ENCODE measurements around the gene DTNBP1. TPM values are rescaled to one million over a fixed set of nuclear protein-coding genes. Genes with fewer than 3 reads are reported as not detected.

The DTNBP1 gene
- total RNA-seq, 1 experiment from 2014 or later, result 20.7 TPM

- no peak for DNase-seq
- H3K27me3 Mint-ChIP-seq (ENCODE audit: insufficient read depth, unreplicated experiment), result no peaks in the 10 kb centered on the region
- no peak for TF ChIP-seq CTCF (IDR thresholded peaks at IDR 0.05; ENCODE audit: insufficient read depth in 1 of 2, low read depth in 1 of 2, low read length in 1 of 2, severe bottlenecking in 1 of 2, unreplicated experiment in 1 of 2)
- H3K36me3 Mint-ChIP-seq (ENCODE audit: insufficient read depth, unreplicated experiment), result peaks cover 84% of the 10 kb centered on the region
- H3K4me1 Mint-ChIP-seq (ENCODE audit: low read depth, unreplicated experiment), result peaks cover 12% of the 10 kb centered on the region
- no peaks in the 10 kb centered on the region; the same call in 1 of the 2 replicates for H3K36me3 ChIP-seq (ENCODE audit: control insufficient read depth, insufficient read depth, low read length)
- peak overlapping the region; percentile 73 for H3K27ac Mint-ChIP-seq (ENCODE audit: unreplicated experiment)
- BruUV-seq (replicated peaks), result no TSS peak
- no peaks in the 10 kb centered on the region for H3K4me1 ChIP-seq
- H3K4me3 Mint-ChIP-seq (ENCODE audit: unreplicated experiment), result no peak overlapping the region
- no peak overlapping the region for H3K4me3 ChIP-seq (ENCODE audit: low read depth, low read length)
- no peaks in the 10 kb centered on the region for H3K27me3 ChIP-seq (replicated peaks; ENCODE audit: control insufficient read depth, insufficient read depth, low read length)
- ChIA-PET POLR2A (no interaction called here), CTCF (no interaction called here)
- peaks cover 31% of the 10 kb centered on the region for H3K9me3 Mint-ChIP-seq (ENCODE audit: unreplicated experiment)
- no peaks in the 10 kb centered on the region for H3K9me3 ChIP-seq
- intact Hi-C loops (cut with micrococcal nuclease; ENCODE audit: unreplicated experiment), result no loop called here
Observed at GRCh38 chr6:15524861-15525401, 137.9 kb downstream of the DTNBP1 start.

DNA sequence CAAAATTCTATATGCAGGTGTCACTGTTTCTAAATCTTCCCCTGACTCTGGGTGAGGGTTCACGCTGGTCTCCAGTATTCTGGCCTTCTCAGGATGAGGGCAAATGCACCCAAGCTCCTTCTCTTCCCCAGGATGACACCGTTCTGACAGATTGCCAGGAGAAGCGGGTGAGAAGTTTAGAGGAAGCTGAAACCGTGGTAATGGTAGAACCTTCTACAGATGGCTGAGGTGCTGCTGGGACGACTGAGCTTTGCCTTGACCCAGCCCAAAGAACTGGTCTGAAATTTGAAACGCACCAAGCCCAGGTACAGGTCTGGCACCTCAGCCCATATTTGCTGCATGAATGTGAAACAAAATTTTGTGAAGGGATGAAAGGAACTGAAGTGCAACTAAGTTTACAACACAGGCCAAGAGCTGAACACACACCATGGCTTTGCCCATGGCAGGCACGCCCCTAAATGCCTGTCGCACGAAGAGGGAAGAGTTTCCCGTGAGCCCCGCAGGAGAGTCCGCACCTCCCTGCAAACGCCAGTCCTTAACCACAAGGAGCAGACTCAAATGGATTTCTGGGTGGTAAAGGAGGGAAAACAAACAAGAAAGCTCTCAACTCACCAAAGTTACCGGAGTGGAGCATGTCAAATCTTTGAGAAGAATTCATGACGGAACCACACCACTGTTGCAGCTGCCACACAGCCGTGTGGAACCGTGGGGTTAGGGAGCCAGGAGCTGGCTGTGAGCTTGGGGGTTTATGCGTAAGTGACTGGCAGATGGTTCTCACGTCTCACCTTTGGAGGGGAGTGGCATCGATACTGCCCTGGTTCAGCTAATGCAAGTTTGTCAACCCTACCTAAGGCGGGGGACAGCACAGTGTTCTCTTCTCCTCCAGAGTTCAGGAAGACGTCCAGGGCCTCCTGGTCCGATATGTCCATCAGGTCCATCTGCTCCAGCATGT lies 138.9 kb downstream of the DTNBP1 start:
- Histone ChIP-seq H3K9me3 (no peaks in the 10 kb centered on the region), H3K4me1 (no peaks in the 10 kb centered on the region), H3K27me3 (replicated peaks; ENCODE audit: control insufficient read depth, insufficient read depth, low read length) (no peaks in the 10 kb centered on the region), H3K4me3 (ENCODE audit: low read depth, low read length) (no peak overlapping the region), H3K36me3 (ENCODE audit: control insufficient read depth, insufficient read depth, low read length) (no peaks in the 10 kb centered on the region; the same call in 1 of the 2 replicates)
- POLR2A ChIA-PET, result no interaction called here
- no peak for TF ChIP-seq CTCF (IDR thresholded peaks at IDR 0.05; ENCODE audit: insufficient read depth in 1 of 2, low read depth in 1 of 2, low read length in 1 of 2, severe bottlenecking in 1 of 2, unreplicated experiment in 1 of 2)
- Mint-ChIP-seq H3K4me1 (ENCODE audit: low read depth, unreplicated experiment) (peaks cover 12% of the 10 kb centered on the region), H3K27me3 (ENCODE audit: insufficient read depth, unreplicated experiment) (no peaks in the 10 kb centered on the region), H3K4me3 (ENCODE audit: unreplicated experiment) (no peak overlapping the region), H3K36me3 (ENCODE audit: insufficient read depth, unreplicated experiment) (peaks cover 89% of the 10 kb centered on the region), H3K9me3 (ENCODE audit: unreplicated experiment) (peaks cover 31% of the 10 kb centered on the region), H3K27ac (ENCODE audit: unreplicated experiment) (no peak overlapping the region)
- no peak for DNase-seq
- BruUV-seq (replicated peaks), result no TSS peak
- CTCF ChIA-PET, result no interaction called here
- intact Hi-C loops (cut with micrococcal nuclease; ENCODE audit: unreplicated experiment), result no loop called here

DNA sequence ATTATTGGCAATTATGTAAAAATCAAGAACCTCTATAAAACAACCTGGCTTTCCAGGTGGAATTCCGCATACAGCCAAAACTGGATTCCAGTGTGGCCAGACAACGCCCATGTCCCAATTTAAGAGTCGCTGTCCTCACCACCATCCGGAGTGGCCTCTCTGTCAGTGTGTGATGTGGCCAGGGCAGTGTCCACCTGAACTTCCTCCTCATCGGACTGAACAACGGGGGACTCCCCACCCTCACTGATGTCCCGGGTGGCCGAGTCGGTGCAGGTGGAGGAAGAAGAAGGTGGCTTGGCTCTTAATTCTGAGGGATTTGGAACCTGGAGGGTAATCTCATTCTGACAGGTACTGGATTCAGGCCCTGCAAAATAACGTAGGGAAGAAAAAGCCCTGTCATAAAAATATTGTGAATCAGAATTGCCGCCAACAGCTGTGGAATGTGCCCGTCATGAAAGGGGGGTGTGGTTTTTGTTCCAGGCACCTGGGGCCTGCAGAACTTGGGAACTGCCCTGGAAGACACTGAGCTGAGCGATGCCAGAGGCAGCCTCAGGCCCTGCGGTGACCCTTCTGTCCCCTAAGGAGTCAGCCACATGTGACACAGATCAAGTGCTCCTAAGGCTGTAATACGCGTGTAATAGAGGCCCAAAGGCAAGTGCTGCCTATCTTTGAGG lies 139.8 kb downstream of the DTNBP1 start:
- peaks cover 12% of the 10 kb centered on the region for H3K4me1 Mint-ChIP-seq (ENCODE audit: low read depth, unreplicated experiment)
- intact Hi-C loops (cut with micrococcal nuclease; ENCODE audit: unreplicated experiment), result no loop called here
- no peaks in the 10 kb centered on the region for H3K9me3 ChIP-seq
- H3K36me3 Mint-ChIP-seq (ENCODE audit: insufficient read depth, unreplicated experiment), result peaks cover 90% of the 10 kb centered on the region
- peaks cover 30% of the 10 kb centered on the region for H3K9me3 Mint-ChIP-seq (ENCODE audit: unreplicated experiment)
- H3K4me3 ChIP-seq (ENCODE audit: low read depth, low read length), result no peak overlapping the region
- ChIA-PET CTCF (no interaction called here), POLR2A (no interaction called here)
- H3K4me3 Mint-ChIP-seq (ENCODE audit: unreplicated experiment), result no peak overlapping the region
- no peak for DNase-seq
- H3K27ac Mint-ChIP-seq (ENCODE audit: unreplicated experiment), result no peak overlapping the region
- no peaks in the 10 kb centered on the region for H3K27me3 ChIP-seq (replicated peaks; ENCODE audit: control insufficient read depth, insufficient read depth, low read length)
- BruUV-seq (replicated peaks), result no TSS peak
- TF ChIP-seq CTCF (IDR thresholded peaks at IDR 0.05; ENCODE audit: insufficient read depth in 1 of 2, low read depth in 1 of 2, low read length in 1 of 2, severe bottlenecking in 1 of 2, unreplicated experiment in 1 of 2), result no peak
- no peaks in the 10 kb centered on the region for H3K27me3 Mint-ChIP-seq (ENCODE audit: insufficient read depth, unreplicated experiment)
- H3K4me1 ChIP-seq, result no peaks in the 10 kb centered on the region
- H3K36me3 ChIP-seq (ENCODE audit: control insufficient read depth, insufficient read depth, low read length), result no peaks in the 10 kb centered on the region; the same call in 1 of the 2 replicates

All from Caco-2 (cell line).